Keratinocyte (primary cell): ENCODE measurements around the gene LMTK2. TPM values are rescaled to one million over a fixed set of nuclear protein-coding genes. Genes with fewer than 3 reads are reported as not detected.
A peak's percentile ranks its signal among the peaks of the same experiment; 100 is the strongest.

ENCODE experiments used
- DNase-seq: peaks from one replicate; pipeline ENCODE4 v3.0.0-alpha.2; 2011; ENCODE audit warnings: low read depth, missing footprints, low spot score
- FAIRE-seq: peaks from 2 replicates; lab custom pipeline; 2011; peaks lifted over from hg19 to GRCh38; lab: Jason Lieb, UNC
- H2AFZ ChIP-seq: 2 replicates; pipeline ENCODE4 v1.6.0; 2012; ENCODE audit warnings: low read length, control low read depth, inconsistent platforms; ENCODE audit not compliant: control insufficient read depth
- H3K27ac ChIP-seq: 2 replicates; pipeline ENCODE4 v1.5.1; 2011; ENCODE audit warnings: low read length; ENCODE audit not compliant: control insufficient read depth, insufficient read depth
- H3K27me3 ChIP-seq: 3 replicates; pipeline ENCODE4 v1.6.0; 2011; ENCODE audit warnings: low read length; ENCODE audit not compliant: control insufficient read depth, insufficient read depth; ENCODE audit errors: extremely low read depth
- H3K36me3 ChIP-seq, 2 experiments: 2 replicates in 1 of 2; 3 replicates in 1 of 2; pipeline ENCODE4 v1.5.1; 2011; ENCODE audit warnings: low read length in 2 of 2, mild to moderate bottlenecking in 1 of 2; ENCODE audit not compliant: control insufficient read depth in 2 of 2, insufficient read depth in 2 of 2; ENCODE audit errors: extremely low read depth in 1 of 2
- H3K4me1 ChIP-seq: 3 replicates; pipeline ENCODE4 v1.5.1; 2011; ENCODE audit warnings: low read length; ENCODE audit not compliant: control insufficient read depth, insufficient read depth; ENCODE audit errors: extremely low read depth
- H3K4me2 ChIP-seq: 3 replicates; pipeline ENCODE4 v1.6.0; 2011; ENCODE audit warnings: low read depth, low read length; ENCODE audit not compliant: control insufficient read depth, insufficient read depth; ENCODE audit errors: extremely low read depth
- H3K4me3 ChIP-seq, 3 experiments: fragments of 200-600 bp in 1 of 3; sonication (generic) in 1 of 3; 2 replicates in 2 of 3; 3 replicates in 1 of 3; pipeline ENCODE4 v1.5.1; 2011 to 2016; ENCODE audit warnings: low read length in 3 of 3, mild to moderate bottlenecking in 3 of 3, control low read depth in 2 of 3, inconsistent platforms in 1 of 3, low read depth in 1 of 3, mixed read lengths in 1 of 3, mixed run types in 1 of 3, moderate library complexity in 1 of 3; ENCODE audit not compliant: control insufficient read depth in 2 of 3, insufficient read depth in 2 of 3; ENCODE audit errors: extremely low read depth in 1 of 3
- H3K79me2 ChIP-seq: 2 replicates; pipeline ENCODE4 v1.6.0; 2012; ENCODE audit warnings: low read length; ENCODE audit not compliant: control insufficient read depth, insufficient read depth
- H3K9ac ChIP-seq: 3 replicates; pipeline ENCODE4 v1.6.0; 2011; ENCODE audit warnings: low read length; ENCODE audit not compliant: control insufficient read depth, insufficient read depth; ENCODE audit errors: extremely low read depth
- H3K9me1 ChIP-seq: 3 replicates; pipeline ENCODE4 v1.6.0; 2011; ENCODE audit warnings: low read length; ENCODE audit not compliant: control insufficient read depth, insufficient read depth; ENCODE audit errors: extremely low read depth
- H3K9me3 ChIP-seq: 2 replicates; pipeline ENCODE4 v1.5.1; 2012; ENCODE audit warnings: low read depth, low read length; ENCODE audit not compliant: control insufficient read depth
- H4K20me1 ChIP-seq: 3 replicates; pipeline ENCODE4 v1.6.0; 2011; ENCODE audit warnings: low read length; ENCODE audit not compliant: control insufficient read depth, insufficient read depth; ENCODE audit errors: extremely low read depth
- EZH2 ChIP-seq: IDR thresholded peaks from one replicate; pipeline ENCODE4 v1.6.1; 2012; ENCODE audit warnings: inconsistent platforms, mild to moderate bottlenecking, low read length, moderate library complexity
- dilution Hi-C: fragments of 300-500 bp; cut with MboI; formaldehyde crosslinking; loops from one replicate; pipeline ENCODE4 v1.7.0; 2020; ENCODE audit warnings: low sequenced_read_pairs; ENCODE audit not compliant: extremely low pct_ligation_motif_present
- polyA plus RNA-seq, 5 experiments: library from polyadenylated mRNA; depleted of rRNA in 3 of 5; stranded (reverse) in 3 of 5; stranded (forward) in 1 of 5; unstranded in 1 of 5; fragments of >200 nt; gene quantifications; 1 replicate in 1 of 5; 2 replicates in 3 of 5; 3 replicates in 1 of 5; pipeline versions ENCODE4 v1.2.1 to v1.2.3, GENCODE V29; 2011 to 2012; ENCODE audit warnings: missing spikeins in 2 of 5, low read depth in 1 of 5, low replicate concordance in 1 of 5
- TF ChIP-seq, protein P1 (sequence below), 3 experiments: IDR thresholded peaks in 1 of 3; conservative IDR thresholded peaks in 1 of 3; optimal IDR thresholded peaks in 1 of 3; 2 replicates in 2 of 3; 3 replicates in 1 of 3; pipeline versions ENCODE3 to v1.5.1; 2011; ENCODE audit warnings: low read length in 3 of 3, mild to moderate bottlenecking in 3 of 3, moderate library complexity in 2 of 3, control low read depth in 1 of 3, inconsistent platforms in 1 of 3; ENCODE audit not compliant: insufficient read depth in 2 of 3; ENCODE audit errors: extremely low read depth in 1 of 3

Gene LMTK2
- polyA plus RNA-seq, 1 donor (not counting 4 experiments of a cell fraction or from before 2014, with no cell fraction given) = 6.6 TPM

DNA sequence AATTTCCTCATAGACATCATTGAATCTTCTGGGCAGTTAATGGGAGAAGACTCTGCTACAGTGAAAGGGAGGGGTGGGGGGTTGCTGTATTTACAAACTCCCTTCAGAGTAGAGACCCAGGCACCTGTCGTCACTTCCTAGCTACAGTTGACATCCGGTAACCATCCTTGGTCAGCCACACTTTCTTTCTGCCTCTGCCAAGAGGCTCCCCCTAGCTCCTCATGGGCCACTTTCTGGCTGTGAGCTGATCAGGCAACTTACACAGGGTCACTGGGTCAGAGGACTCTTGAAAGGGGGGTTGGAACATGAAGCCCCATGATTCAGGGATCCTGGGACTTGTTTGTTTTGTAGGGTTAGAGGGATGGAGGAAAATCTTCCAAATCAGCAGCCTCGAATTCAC, 144.1 kb downstream of the LMTK2 start:
- peaks cover 8% of the 10 kb centered on the region for H3K4me1 ChIP-seq
- dilution Hi-C loops = no loop called here
- no peak for TF ChIP-seq EZH2
- TF ChIP-seq, protein P1, sequence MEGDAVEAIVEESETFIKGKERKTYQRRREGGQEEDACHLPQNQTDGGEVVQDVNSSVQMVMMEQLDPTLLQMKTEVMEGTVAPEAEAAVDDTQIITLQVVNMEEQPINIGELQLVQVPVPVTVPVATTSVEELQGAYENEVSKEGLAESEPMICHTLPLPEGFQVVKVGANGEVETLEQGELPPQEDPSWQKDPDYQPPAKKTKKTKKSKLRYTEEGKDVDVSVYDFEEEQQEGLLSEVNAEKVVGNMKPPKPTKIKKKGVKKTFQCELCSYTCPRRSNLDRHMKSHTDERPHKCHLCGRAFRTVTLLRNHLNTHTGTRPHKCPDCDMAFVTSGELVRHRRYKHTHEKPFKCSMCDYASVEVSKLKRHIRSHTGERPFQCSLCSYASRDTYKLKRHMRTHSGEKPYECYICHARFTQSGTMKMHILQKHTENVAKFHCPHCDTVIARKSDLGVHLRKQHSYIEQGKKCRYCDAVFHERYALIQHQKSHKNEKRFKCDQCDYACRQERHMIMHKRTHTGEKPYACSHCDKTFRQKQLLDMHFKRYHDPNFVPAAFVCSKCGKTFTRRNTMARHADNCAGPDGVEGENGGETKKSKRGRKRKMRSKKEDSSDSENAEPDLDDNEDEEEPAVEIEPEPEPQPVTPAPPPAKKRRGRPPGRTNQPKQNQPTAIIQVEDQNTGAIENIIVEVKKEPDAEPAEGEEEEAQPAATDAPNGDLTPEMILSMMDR (optimal IDR thresholded peaks at IDR 0.05 in 1 of 3, IDR thresholded peaks at IDR 0.05 in 1 of 3, conservative IDR thresholded peaks at IDR 0.05 in 1 of 3; ENCODE audit: extremely low read depth in 1 of 3, insufficient read depth in 2 of 3, low read length in 3 of 3) = no peak
- H3K36me3 ChIP-seq = peaks cover 0 to 3% of the 10 kb centered on the region in 2 experiments
- H2AFZ ChIP-seq = no peak overlapping the region
- no peak overlapping the region for H3K27ac ChIP-seq
- H3K4me2 ChIP-seq = peak overlapping the region; percentile 81
- no peaks in the 10 kb centered on the region for H3K27me3 ChIP-seq
- FAIRE-seq (no peak), DNase-seq (no peak)
- no peaks in the 10 kb centered on the region for H3K9me3 ChIP-seq
- H4K20me1 ChIP-seq = no peaks in the 10 kb centered on the region
- peak overlapping the region; percentile 80 for H3K9ac ChIP-seq
- no peak overlapping the region for H3K4me3 ChIP-seq
- H3K9me1 ChIP-seq = no peaks in the 10 kb centered on the region
- peaks cover 17% of the 10 kb centered on the region for H3K79me2 ChIP-seq

DNA sequence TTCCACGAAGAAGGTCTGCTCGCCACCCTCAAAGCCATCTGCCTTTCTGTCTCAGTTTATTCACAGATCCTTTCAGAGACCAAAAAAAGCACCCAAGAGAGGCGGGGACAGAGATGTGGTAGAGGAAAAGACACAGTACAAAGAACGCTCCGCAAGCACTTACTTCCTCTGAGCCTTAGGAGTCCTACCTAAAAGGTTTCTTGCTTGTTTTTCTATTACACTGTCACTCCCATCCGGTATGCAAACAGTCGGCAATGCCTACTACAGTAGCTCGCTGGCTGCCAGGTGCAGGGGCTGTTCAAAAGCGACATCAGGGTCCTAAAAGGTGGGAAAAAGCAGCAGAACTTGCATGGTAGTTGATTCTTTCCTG, 144.6 kb downstream of the LMTK2 start:
- Histone ChIP-seq H3K9ac (peak overlapping the region; percentile 80), H3K27ac (peak overlapping the region; percentile 52), H3K79me2 (peaks cover 17% of the 10 kb centered on the region), H3K4me3 (peak overlapping the region; percentile 79 to 96 (median 88)), H3K36me3 (peaks cover 0 to 2% of the 10 kb centered on the region in 2 experiments), H2AFZ (peak overlapping the region; percentile 94), H4K20me1 (no peaks in the 10 kb centered on the region), H3K9me1 (no peaks in the 10 kb centered on the region), H3K4me1 (peaks cover 8% of the 10 kb centered on the region), H3K27me3 (no peaks in the 10 kb centered on the region), H3K9me3 (no peaks in the 10 kb centered on the region), H3K4me2 (peak overlapping the region; percentile 81)
- DNase-seq (no peak), FAIRE-seq (no peak)
- TF ChIP-seq, protein P1 (optimal IDR thresholded peaks at IDR 0.05 in 1 of 3, IDR thresholded peaks at IDR 0.05 in 1 of 3, conservative IDR thresholded peaks at IDR 0.05 in 1 of 3; ENCODE audit: extremely low read depth in 1 of 3, insufficient read depth in 2 of 3, low read length in 3 of 3) = no peak
- no peak for TF ChIP-seq EZH2
- dilution Hi-C loops = no loop called here
